Astrocyte (in vitro differentiated cells and primary cell): Measurements from ENCODE around the gene CNTNAP4.

ENCODE experiments used
- CTCF ChIP-seq: IDR thresholded peaks from 2 replicates; pipeline ENCODE4 v1.5.1; 2011; ENCODE audit warnings: low read depth, mild to moderate bottlenecking, inconsistent platforms, low read length, moderate library complexity; ENCODE audit not compliant: insufficient read depth
- EZH2 ChIP-seq: IDR thresholded peaks from 2 replicates; pipeline ENCODE4 v1.6.1; 2012; ENCODE audit warnings: mild to moderate bottlenecking, low read length, inconsistent platforms; ENCODE audit not compliant: insufficient read depth

GRCh38 chr16:76527244-76527643, 250.0 kb downstream of the CNTNAP4 start:
- no peak for TF ChIP-seq CTCF
- TF ChIP-seq EZH2: no peak
